Kidney glomerular epithelial cell (primary cell): ENCODE results near the gene MARK2.
"Not testable (repeated sequence)": the region's sequence is repeated elsewhere in the genome, so short reads cannot be mapped to it uniquely, and the experiment has no call there.

Experiments
- DNase-seq: peaks from one replicate; lab custom pipeline; 2025; lab: John Stamatoyannopoulos, UW

The MARK2 gene

GRCh38 chr11:63854696-63855095, 15.8 kb downstream of the MARK2 start:
- no peak for DNase-seq

DNA sequence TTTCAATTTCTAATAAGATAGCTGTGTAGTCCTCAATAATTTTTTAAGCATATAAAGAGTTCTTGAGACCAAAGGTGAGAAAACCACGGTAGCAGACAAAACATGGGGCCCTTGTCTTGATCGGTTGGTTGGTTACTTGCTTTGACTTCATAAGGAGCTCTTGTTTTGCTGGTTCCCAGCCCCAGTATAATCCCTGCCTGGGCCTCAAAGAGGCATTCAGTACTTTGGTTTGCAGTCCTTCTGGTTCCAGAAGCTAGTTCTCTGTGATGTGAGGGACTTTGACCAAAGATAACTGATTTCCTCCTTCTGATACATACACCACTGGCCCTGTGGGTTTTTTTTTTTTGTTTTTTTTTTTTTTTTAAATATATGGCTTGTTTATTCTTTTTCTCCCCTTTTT, 17.1 kb downstream of the MARK2 start:
- DNase-seq, result no peak

GRCh38 chr11:63858628-63859550, 20.0 kb downstream of the MARK2 start:
- DNase-seq, result no peak

DNA sequence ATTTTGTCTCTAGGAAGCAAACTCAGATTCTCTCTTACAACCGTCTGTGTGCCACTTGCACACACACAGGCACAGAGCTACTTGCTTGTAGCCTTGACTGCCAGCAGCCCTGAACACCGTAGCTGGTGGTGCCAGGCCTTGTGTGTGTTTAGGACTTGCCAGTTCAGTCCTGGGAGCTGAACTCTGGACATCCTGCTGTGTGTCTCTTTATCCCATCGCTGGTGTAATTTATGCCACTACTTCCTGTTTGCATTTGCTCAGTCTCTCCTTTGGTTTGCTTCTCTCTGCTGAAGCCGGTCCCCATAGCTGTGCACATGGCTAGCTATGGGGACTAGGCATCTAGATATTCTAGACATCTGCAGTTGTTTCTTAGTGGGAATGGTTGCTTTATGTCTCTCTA, 24.0 kb downstream of the MARK2 start:
- no peak for DNase-seq

- DNase-seq, result not testable (repeated sequence)
These were observed 24.7 kb downstream of the MARK2 start for GRCh38 chr11:63863620-63864019.

DNA sequence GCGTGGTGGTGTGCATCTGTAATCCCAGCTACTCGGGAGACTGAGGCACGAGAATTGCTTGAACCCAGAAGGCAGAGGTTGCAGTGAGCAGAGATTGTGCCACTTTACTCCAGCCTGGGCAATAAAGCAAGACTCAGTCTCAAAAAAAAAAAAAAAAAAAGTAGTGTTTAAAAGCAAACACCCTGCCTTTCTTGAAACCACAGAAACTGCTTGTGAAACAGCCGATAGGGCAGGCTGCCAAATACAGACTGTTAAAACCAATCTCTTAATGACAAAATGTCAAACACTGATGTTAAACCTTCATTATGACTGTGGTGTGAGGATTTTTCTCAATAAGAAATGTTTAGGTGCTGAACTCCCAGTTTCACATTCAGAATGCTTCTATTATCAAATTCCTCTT, 27.3 kb downstream of the MARK2 start:
- DNase-seq, result no peak

DNA sequence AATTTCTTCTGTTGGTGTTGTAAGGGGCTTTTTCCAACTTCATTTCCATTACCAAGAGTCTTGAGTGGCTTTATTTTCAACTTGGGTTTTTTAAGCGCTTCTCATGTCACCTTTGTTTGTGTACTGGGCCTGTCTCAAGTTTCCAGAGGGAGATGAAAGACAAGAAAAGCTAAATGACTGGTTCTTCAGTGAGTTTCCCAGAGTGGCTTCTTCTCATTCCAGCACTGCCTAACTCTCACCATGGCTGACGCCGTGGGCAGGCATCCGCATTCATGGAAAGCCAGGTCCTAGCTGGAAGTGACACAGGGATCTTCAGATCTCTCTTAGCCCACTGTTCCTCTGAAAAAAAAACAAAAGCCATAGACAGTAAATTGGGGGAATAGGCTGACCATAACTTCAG, 28.6 kb downstream of the MARK2 start:
- no peak for DNase-seq

DNA sequence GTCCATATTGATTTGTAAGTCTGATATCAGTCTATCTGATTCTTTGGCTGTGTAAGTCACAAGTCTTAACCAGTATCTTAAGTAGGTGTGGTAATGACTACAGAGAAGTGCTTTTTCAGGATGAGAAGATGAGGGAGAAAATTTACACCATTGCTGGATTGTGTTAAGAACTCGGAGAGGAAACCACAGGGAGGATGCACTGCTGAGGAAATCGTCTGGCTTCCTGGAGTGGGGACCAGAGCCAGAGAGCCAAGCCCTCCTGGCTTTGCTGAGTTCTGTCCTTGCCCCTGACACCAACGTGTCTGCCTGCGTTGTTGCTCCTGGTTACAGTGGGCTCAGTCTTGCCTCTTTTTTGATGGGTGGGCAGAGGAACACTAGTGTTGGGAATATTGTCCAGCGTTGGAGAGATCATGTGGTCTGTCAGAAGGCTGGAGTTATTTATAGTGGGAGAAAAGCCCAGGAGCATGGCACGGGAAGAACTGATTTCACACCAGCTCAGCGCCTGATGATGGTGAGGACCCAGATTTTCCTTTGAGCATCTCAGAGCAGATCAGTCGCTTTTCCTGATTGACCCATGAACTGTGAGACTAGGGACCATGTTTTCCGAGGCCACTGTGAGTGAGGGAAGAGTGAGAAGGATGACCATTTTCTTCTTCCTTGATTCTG, 29.6 kb downstream of the MARK2 start:
- no peak for DNase-seq

- DNase-seq, result no peak
These were observed 30.3 kb downstream of the MARK2 start for GRCh38 chr11:63869171-63869591.

DNA sequence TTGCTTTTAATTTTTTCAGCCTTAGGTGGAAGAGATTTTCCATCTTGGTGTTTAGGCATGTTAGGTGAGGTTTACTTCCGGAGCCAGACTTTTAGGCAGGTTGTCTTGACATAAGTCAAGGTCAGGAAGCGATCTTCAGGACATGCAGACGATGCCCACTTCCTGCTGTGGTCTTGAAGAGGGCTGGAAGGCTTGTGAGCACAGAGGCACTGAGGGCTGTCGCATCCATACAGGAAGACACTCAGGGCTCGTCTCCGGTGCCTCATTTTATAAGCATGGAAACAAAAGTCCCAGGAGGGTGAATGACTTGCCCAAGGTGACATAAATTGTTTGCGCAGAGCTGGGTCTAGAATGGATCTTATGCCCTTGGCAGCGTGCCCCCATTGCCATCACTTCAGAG, 30.8 kb downstream of the MARK2 start:
- no peak for DNase-seq

DNA sequence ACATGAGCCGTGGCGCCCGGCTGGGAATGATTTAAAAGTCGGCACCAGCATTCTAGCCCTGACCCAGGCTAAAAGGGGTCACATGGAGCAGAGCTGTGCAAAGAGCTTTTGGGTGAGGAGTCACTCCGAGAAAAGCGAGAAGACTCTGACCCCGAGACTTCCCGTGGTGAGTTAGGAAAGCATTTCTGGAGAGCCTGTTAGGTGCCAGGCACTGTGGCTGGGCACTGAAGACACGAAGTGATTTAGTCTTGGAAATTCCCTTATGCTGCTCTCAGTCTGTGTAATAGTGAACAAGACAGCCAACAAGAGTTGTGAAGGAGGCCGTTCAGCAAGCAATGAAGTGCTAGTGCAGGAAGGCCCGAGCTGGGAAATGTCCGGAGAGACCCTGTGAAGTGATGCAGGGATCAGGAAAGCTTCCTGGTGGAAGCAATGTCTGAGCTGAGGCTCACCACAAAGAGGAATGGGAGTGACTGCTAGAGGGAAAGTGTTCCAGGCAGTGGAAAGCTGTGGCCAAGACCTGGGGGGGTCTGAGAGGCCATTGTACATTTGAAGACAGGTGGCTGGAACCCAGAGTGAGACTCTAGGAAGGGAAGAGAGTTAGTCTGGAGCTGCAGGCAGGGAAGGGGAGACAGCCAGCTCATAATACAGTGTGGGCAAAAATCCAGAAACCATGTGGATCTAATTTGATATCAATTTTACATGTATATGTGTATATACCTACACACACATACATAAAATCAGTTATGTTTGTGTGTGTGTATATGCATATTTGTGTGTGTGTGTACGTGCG, 31.6 kb downstream of the MARK2 start:
- DNase-seq, result no peak

DNA sequence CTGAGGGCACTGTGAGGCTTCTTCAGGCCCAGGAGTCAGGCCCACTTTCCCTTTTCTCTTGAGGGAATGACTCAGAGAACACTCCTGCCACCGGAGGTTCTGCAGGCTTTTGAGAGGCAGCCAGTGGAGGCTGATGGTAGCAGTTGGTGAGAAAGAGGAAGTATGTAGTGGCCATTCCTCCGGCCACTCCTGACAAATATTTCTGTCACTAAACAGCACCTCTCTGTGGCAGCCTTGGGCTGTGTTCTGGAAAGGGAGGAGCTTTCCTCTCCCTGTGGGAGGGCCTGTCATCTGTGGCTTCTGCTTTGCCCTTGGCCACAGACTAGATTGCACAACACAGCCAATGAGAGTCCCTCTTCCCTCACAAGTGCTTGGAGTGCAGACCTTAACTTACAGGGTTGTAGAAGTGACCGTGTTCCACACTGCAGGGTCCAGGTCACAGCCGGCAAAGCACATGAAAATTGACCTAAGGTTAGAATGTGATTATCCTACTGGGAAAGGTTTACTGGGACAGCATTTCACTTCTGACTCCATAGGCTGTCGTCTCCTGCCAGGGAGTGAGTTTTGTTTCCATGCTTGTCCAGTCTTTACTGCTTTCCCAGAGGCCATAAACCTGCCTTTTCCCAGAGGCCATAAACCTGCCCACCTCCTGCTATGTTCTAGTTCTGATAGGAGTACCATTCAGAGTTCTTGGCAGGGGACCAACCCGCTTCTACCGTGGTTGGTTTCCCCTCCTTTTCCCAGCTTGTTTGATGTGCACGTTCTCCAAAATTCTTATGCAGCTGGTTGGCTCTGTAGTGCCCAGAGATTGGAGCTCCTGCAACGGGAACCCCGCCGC, 33.3 kb downstream of the MARK2 start:
- peak; percentile 90 for DNase-seq

DNA sequence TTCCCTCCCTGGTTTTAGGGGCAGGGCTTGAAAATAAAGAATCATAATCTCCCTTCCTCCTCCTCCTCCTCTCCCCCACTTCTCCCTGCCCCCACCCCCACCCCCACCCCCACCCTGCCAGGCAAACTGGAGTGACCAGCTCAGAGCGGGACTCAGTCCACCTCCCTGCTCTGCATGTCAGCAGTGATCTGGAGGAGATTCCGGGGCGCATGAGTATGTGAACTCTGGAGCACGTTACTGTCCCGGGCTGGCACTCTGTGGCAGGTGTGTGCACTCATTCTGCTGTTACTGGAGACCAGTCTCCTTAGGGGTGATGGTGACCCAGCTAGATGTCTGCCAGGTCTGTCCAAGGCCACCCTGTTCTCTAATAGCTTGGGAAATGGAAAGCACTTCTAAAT, 33.9 kb downstream of the MARK2 start:
- DNase-seq, result no peak

DNA sequence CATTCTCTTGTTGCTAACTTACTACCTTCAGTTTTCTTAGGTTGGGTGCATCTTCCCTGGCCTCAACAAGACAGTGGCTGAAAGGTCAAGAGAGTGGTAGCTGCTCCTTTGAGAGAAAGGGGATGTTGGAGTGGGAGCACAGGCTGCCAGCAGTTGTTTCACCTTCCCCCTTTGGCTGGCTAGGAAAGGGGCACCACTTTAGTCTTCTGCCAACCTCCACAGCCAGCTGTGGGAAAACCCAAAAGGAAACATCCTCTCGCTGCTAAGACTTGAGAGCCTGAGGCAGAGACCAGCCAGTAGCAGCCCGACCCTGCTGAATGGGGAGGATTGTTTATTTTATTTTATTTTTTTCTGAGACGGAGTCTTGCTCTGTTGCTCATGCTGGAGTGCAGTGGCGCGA, 34.4 kb downstream of the MARK2 start:
- DNase-seq, result no peak

GRCh38 chr11:63874511-63874910, 35.6 kb downstream of the MARK2 start:
- DNase-seq, result no peak

DNA sequence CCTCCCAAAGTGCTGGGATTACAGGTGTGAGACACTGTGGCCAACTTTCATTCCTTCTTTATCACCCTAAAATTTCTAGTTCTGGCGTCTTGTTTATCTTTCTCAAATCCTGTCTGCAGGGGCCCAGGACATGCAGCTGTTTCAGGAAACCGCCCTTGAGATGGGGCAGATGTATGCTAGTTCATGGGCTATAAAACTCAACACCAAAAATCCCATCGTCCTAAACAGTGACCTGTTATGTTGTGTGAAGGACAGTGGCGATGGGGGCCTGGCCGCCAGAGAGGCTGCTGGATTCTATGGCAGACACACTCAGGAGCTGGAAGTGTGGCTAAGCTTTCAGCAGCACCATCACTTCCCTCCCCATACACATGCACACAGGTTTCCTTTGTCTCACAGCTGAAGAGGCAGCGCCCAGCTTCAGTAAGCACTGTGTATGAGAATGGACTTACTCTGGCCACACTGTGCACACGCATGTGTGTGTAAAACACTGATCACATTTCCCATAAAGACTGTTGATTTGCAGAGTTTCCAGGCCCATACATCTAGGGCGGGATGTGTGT, 36.7 kb downstream of the MARK2 start:
- DNase-seq, result no peak

- no peak for DNase-seq
These were observed 37.7 kb downstream of the MARK2 start for GRCh38 chr11:63876616-63877015.

DNA sequence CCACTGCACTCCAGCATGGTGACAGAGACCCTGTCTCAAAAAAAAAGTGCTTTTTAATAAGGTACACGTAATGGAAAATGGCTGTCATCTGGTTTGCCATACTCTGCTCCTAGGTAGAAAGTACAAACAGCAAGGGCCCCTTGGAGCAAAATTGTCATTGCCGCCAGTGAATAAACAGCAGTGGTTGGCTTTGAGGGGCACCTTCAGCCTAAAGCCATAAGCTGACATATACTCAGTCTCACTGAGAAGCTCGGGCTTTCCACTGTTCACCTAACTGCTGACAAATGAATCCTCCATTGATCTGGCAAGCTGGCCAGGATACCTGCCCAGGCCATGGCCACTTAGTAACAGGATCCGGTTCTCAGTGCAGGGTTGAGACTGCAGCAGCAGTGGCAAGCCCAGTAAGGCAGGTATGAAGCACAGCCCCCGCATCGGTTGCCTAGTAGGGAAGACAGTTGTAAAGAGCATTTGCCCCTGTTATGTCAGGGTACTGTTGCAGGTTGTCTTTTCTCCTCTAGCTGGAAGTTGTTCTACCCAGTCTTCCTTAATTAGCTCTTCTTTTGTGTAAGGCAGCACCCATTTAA, 38.8 kb downstream of the MARK2 start:
- DNase-seq, result no peak

DNA sequence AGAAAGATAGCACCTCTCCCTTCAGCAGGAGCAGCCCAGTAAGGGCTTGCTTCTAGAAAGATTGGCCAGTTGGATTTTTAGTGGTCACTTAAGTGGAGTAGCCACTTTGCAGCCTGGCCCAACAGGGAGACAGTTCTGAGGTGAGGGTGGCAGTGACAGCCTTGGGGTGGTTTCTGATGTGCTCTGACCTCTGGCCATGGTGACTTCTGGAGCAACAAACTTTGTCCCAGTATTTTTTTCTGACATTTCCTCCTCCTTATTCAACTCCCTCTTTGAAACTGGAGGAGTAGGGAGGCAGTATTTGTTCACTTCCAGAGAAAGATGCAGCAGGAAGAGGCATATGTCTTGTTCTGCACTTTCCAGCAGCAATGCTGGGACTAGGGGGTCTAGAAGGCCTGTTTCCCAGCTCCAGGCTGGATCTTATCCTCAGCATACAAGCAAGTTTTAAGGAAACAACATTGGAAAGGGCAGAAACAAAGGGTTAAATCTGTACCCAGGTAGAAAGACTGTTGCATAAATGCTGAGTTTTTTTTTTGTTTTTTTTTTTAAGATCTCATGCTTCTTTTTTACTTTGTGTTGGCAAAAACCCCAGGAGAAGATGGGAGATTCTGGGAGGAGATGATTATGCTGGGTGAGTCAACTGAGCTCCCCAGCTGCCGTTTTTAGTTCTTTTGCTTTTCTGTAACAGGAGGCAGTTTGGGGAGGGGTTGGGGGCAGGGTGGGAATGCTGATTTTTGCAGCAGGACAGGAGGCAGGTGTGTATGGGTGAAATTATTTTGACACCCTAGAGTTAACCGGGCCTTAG, 40.9 kb downstream of the MARK2 start:
- no peak for DNase-seq

DNA sequence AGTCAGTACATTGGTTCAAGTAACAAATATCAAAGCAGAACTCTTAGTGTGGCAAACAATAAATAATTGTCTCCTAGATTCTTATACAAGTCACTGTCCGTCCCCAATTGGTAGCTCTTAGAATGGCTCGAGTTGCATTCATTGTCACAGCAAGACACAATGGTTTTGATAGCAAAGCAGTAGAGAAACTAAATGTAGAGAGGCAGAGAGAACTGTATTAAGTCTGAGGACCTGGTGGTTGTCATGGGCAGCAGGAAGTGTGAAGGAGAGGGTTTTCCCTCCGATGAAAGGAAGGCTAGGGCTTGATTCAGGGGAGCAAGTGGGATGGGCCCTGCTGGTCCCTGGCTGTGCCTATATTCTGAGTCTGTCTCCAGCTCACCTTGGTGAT, 41.5 kb downstream of the MARK2 start:
- no peak for DNase-seq
